ENCODE data around the gene REN. TPM values are rescaled to one million over a fixed set of nuclear protein-coding genes. Genes with fewer than 3 reads are reported as not detected.

Gene REN
- total and polyA plus RNA-seq, 2 experiments from 2014 or later = not detected

- Histone ChIP-seq H3K79me2 (replicated peaks; ENCODE audit: insufficient read depth) (peaks cover 58% of the 10 kb centered on the region), H4K20me1 (replicated peaks; ENCODE audit: insufficient read depth) (peaks cover 22% of the 10 kb centered on the region)
Measured at GRCh38 chr1:204115116-204115515, 51.0 kb downstream of the REN start.

GRCh38 chr1:204114606-204115005 lies 51.5 kb downstream of the REN start:
- H2AFZ ChIP-seq = no peak overlapping the region
- H3K27me3 ChIP-seq (ENCODE audit: insufficient read depth) = no peaks in the 10 kb centered on the region
- Mint-ChIP-seq H3K36me3 (ENCODE audit: low read depth) (peaks cover 61% of the 10 kb centered on the region), H3K27ac (peak overlapping the region; percentile 80), H3K4me1 (peaks cover 34% of the 10 kb centered on the region), H3K4me3 (no peak overlapping the region), H3K27me3 (ENCODE audit: insufficient read depth, low read depth, poor library complexity) (peaks cover 12% of the 10 kb centered on the region), H3K9me3 (no peaks in the 10 kb centered on the region)
- DNase-seq (ENCODE audit: low spot score) = no peak
- H3K27ac ChIP-seq (ENCODE audit: low read depth) = peak overlapping the region; percentile 26; the same call in 1 of the 2 replicates
- no peak for ATAC-seq
- H3K4me3 ChIP-seq = no peak overlapping the region
- no peaks in the 10 kb centered on the region for H3K9me2 ChIP-seq (ENCODE audit: insufficient read depth)
- H3F3A ChIP-seq (replicated peaks; ENCODE audit: low read depth) = 0 out of 2 replicates have a peak, but pooled peaks cover under 1% of the 10 kb centered on the region
- no peak for TF ChIP-seq ZNF114 (CRISPR knock-in tag; IDR thresholded peaks at IDR 0.05)
- TF ChIP-seq STAT1 (IDR thresholded peaks at IDR 0.05; ENCODE audit: unreplicated experiment) = no peak
- TF ChIP-seq POLR2AphosphoS5 (IDR thresholded peaks at IDR 0.05; ENCODE audit: low read depth) = no peak
- no peak for TF ChIP-seq NANOG (IDR thresholded peaks at IDR 0.05; ENCODE audit: borderline replicate concordance)
- TF ChIP-seq JUNB (IDR thresholded peaks at IDR 0.05; ENCODE audit: unreplicated experiment) = no peak
- TF ChIP-seq ZNF462 (CRISPR knock-in tag; IDR thresholded peaks at IDR 0.05) = no peak
- no peak for TF ChIP-seq EZH2 (IDR thresholded peaks at IDR 0.05; ENCODE audit: low read depth, unreplicated experiment)
- no peak for TF ChIP-seq ZNF331 (CRISPR knock-in tag; IDR thresholded peaks at IDR 0.05; ENCODE audit: low read depth)
- TF ChIP-seq EZH2phosphoT487 (IDR thresholded peaks at IDR 0.05; ENCODE audit: unreplicated experiment) = no peak
- H3K79me2 ChIP-seq (replicated peaks; ENCODE audit: insufficient read depth) = peaks cover 63% of the 10 kb centered on the region
- peaks cover 39% of the 10 kb centered on the region for H3K4me1 ChIP-seq (ENCODE audit: insufficient read depth)
- H3K4me2 ChIP-seq = no peak overlapping the region
- peaks cover 24% of the 10 kb centered on the region for H4K20me1 ChIP-seq (replicated peaks; ENCODE audit: insufficient read depth)
- peaks cover 24% of the 10 kb centered on the region for H3K36me3 ChIP-seq (ENCODE audit: insufficient read depth)

More at GRCh38 chr1:204115116-204115515, 51.0 kb downstream of the REN start:
- DNase-seq (ENCODE audit: low spot score) (no peak), ATAC-seq (no peak)
- Mint-ChIP-seq H3K4me3 (no peak overlapping the region), H3K4me1 (peaks cover 34% of the 10 kb centered on the region), H3K27me3 (ENCODE audit: insufficient read depth, low read depth, poor library complexity) (peaks cover 14% of the 10 kb centered on the region), H3K36me3 (ENCODE audit: low read depth) (peaks cover 66% of the 10 kb centered on the region), H3K27ac (peak overlapping the region; percentile 40; the same call in 1 of the 2 replicates), H3K9me3 (no peaks in the 10 kb centered on the region)
- 0 out of 2 replicates have a peak overlapping the region, but pooled peaks have one; percentile 26 for H3K27ac ChIP-seq (ENCODE audit: low read depth)
- peaks cover 25% of the 10 kb centered on the region for H3K36me3 ChIP-seq (ENCODE audit: insufficient read depth)
- H3K4me1 ChIP-seq (ENCODE audit: insufficient read depth) = peaks cover 34% of the 10 kb centered on the region
- TF ChIP-seq POLR2AphosphoS5 (IDR thresholded peaks at IDR 0.05; ENCODE audit: low read depth) (no peak), ZNF331 (CRISPR knock-in tag; IDR thresholded peaks at IDR 0.05; ENCODE audit: low read depth) (no peak)
- H2AFZ ChIP-seq = no peak overlapping the region
- no peaks in the 10 kb centered on the region for H3K9me2 ChIP-seq (ENCODE audit: insufficient read depth)
- H3K4me3 ChIP-seq = no peak overlapping the region
- H3K27me3 ChIP-seq (ENCODE audit: insufficient read depth) = no peaks in the 10 kb centered on the region
- H3K4me2 ChIP-seq = no peak overlapping the region
- H3F3A ChIP-seq (replicated peaks; ENCODE audit: low read depth) = 0 out of 2 replicates have a peak, but pooled peaks cover 3% of the 10 kb centered on the region

All from GM23338 (cell line).